Stimulated activated naive CD8-positive, alpha-beta T cell treated with anti-CD3 and anti-CD28 coated beads, Interleukin-15, Interleukin-2, amounts not matched to agents 100 U/mL and 50 U/mL, for 24 hours (primary cell): ENCODE results near the gene EPHA6.

Experiments
- ATAC-seq: fragments of 150-1000 bp; cut with Tn5 transposase; one replicate; pipeline ENCODE4 v1.10.0; 2021
- DNase-seq: peaks from one replicate; pipeline ENCODE4 v3.0.0; 2021

Gene EPHA6

GRCh38 chr3:97278506-97278905, 464.1 kb downstream of the EPHA6 start:
- ATAC-seq (no peak), DNase-seq (no peak)

- ATAC-seq (no peak), DNase-seq (no peak)
Measured at GRCh38 chr3:97291901-97292300, 477.5 kb downstream of the EPHA6 start.

- no peak for ATAC-seq
- DNase-seq: no peak
Measured at GRCh38 chr3:97293596-97294131, 479.3 kb downstream of the EPHA6 start.

GRCh38 chr3:97297032-97297431, 482.6 kb downstream of the EPHA6 start:
- DNase-seq: no peak
- ATAC-seq: no peak

- no peak for DNase-seq
- no peak for ATAC-seq
Measured at GRCh38 chr3:97301114-97301513, 486.7 kb downstream of the EPHA6 start.

GRCh38 chr3:97306226-97306625, 491.8 kb downstream of the EPHA6 start:
- ATAC-seq: no peak
- no peak for DNase-seq

GRCh38 chr3:97338375-97338774, 524.0 kb downstream of the EPHA6 start:
- ATAC-seq: no peak

GRCh38 chr3:97340940-97341339, 526.5 kb downstream of the EPHA6 start:
- DNase-seq (no peak), ATAC-seq (no peak)

More at GRCh38 chr3:97338375-97338774, 524.0 kb downstream of the EPHA6 start:
- no peak for DNase-seq

- no peak for DNase-seq
- no peak for ATAC-seq
Measured at GRCh38 chr3:97347780-97348179, 533.4 kb downstream of the EPHA6 start.

- no peak for ATAC-seq
- no peak for DNase-seq
Measured at GRCh38 chr3:97350971-97351370, 536.6 kb downstream of the EPHA6 start.

- no peak for ATAC-seq
- no peak for DNase-seq
Measured at GRCh38 chr3:97353176-97353575, 538.8 kb downstream of the EPHA6 start.

GRCh38 chr3:97359977-97360376, 545.6 kb downstream of the EPHA6 start:
- ATAC-seq (no peak), DNase-seq (no peak)

- ATAC-seq: no peak
Measured at GRCh38 chr3:97360804-97361203, 546.4 kb downstream of the EPHA6 start.

GRCh38 chr3:97384583-97384982, 570.2 kb downstream of the EPHA6 start:
- no peak for ATAC-seq
- no peak for DNase-seq

More at GRCh38 chr3:97360804-97361203, 546.4 kb downstream of the EPHA6 start:
- no peak for DNase-seq

- no peak for DNase-seq
- no peak for ATAC-seq
Measured at GRCh38 chr3:97388774-97389173, 574.4 kb downstream of the EPHA6 start.

GRCh38 chr3:97389936-97390335, 575.5 kb downstream of the EPHA6 start:
- ATAC-seq: no peak
- no peak for DNase-seq

- DNase-seq: no peak
- ATAC-seq: no peak
Measured at GRCh38 chr3:97391167-97391566, 576.8 kb downstream of the EPHA6 start.

- DNase-seq (no peak), ATAC-seq (no peak)
Measured at GRCh38 chr3:97409612-97410011, 595.2 kb downstream of the EPHA6 start.

- DNase-seq: no peak
- ATAC-seq: no peak
Measured at GRCh38 chr3:97421565-97421964, 607.2 kb downstream of the EPHA6 start.

- no peak for ATAC-seq
- DNase-seq: no peak
Measured at GRCh38 chr3:97425002-97425401, 610.6 kb downstream of the EPHA6 start.

- no peak for ATAC-seq
- DNase-seq: no peak
Measured at GRCh38 chr3:97430601-97431000, 616.2 kb downstream of the EPHA6 start.

GRCh38 chr3:97432914-97433313, 618.5 kb downstream of the EPHA6 start:
- ATAC-seq (no peak), DNase-seq (no peak)

- ATAC-seq: no peak
- DNase-seq: no peak
Measured at GRCh38 chr3:97438131-97438530, 623.7 kb downstream of the EPHA6 start.

- DNase-seq (no peak), ATAC-seq (no peak)
Measured at GRCh38 chr3:97439373-97439772, 625.0 kb downstream of the EPHA6 start.

GRCh38 chr3:97464035-97464434, 649.6 kb downstream of the EPHA6 start:
- DNase-seq (no peak), ATAC-seq (no peak)
